GM21381 (cell line): ENCODE data around the gene MICALL2.

Experiments
- ATAC-seq: cut with Tn5 transposase; IDR thresholded peaks from one replicate; pipeline ENCODE4 v1.9.1; 2021; ENCODE audit warnings: mild to moderate bottlenecking, moderate library complexity; ENCODE audit not compliant: unreplicated experiment

Gene MICALL2

DNA sequence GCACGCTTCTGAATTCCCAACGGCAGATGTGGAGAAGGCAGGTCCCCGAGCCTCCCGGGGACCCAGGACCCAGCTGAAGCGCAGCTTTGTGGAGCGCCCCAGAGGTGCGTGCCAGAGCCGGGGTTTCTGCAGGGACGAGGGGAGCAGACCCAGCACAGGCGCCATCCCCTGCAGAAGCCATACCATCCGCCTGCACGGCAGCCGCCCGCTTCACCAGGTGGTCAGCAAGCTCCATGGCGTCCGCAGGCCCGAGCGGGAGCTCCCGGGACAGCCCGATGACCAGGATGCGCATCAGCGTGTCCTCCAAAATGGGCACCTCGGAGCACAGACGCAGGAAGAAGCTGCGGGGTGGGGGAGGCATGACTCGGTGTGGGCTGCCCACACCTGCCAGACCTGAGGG is 34.3 kb upstream of the MICALL2 start:
- no peak for ATAC-seq

DNA sequence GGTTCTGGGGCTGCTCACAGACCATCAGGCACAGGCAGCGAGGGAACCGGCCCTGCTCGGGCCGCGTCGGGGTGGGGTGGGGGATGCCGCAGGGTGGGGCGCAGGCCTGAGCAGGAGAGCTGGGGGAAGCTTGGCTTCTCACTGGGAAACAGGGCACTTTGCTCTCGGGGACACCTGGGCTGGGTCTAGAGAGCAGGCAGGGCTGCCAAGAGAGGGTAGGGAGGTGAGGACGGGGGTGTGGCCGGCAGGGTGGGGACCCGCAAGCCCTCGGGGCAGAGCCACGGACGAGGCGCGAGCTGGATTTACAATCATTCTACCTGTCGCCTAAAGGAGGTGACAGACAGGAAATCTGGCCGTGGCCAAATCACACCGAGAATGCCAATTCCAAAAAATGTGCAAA is 33.9 kb upstream of the MICALL2 start:
- ATAC-seq = no peak

DNA sequence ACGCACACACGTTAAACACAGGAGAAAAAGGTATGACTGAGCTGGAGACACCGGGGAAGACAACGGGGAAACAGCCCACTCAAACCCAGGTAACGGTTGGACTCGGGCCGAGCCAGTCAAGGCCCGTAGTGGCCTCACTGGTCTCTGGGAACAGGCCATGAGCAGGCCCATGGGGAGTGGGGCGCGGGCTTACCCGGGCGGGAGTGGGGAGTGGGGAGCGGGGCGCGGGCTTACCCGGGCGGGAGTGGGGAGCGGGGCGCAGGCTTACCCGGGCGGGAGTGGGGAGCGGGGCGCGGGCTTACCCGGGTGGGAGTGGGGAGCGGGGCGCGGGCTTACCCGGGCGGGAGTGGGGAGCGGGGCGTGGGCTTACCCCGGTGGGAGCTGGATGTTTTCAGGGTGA is 33.4 kb upstream of the MICALL2 start:
- no peak for ATAC-seq

DNA sequence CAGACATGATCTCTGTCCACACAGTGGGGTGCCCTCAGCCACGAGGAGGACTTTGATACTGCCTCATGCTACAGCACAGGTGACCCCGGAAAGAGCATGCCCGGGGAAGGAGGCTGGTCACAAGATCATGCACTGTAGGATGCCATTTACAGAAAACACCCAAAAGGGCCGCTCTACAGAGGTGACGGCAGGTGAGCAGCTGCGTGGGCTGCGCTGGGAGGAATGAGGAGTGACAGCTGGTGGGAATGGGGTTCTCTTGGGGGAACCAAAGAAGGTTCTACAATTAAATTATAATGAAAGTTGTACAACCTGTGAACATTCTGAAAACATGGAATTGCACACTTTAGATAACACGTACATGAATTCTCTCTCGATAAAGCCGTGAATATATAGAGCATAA is 33.0 kb upstream of the MICALL2 start:
- ATAC-seq = no peak

DNA sequence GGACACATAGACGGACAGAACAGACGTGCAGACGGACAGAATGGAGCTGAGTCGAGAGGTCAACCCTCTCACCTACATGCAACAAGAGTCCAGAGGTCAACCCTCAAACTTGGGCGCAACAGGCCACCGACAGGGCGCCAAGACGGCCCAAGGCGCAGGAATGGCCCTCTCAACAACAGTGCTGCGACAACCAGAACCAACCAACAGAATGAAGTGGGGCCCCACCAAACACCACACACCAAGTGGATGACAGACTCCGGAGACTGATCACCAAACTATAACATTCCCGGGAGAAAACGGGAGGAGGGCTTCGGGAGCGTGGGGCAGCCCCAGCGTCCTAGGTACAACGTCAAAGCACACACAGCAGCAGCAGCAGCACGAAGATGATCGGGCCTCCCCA is 31.6 kb upstream of the MICALL2 start:
- ATAC-seq = no peak

DNA sequence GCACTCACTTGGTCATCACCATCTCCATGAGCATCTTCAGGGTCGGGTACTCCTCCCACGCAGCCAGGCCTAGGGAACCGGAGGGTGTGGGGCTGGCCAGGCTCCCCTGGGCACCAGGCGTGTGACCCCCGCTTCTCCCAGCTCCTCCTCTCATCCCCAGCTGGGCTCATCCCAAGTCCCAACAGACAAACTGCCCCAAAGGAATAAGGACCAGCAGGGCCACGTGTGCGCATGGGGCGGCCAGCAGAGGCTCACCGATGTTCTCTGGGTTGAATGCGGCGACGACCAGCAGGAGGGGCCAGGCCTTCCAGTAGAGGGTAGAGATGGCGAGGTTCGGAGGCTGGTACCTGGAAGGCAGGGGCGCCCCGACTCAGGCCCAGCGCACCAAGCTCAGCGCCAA is 30.1 kb upstream of the MICALL2 start:
- no peak for ATAC-seq

DNA sequence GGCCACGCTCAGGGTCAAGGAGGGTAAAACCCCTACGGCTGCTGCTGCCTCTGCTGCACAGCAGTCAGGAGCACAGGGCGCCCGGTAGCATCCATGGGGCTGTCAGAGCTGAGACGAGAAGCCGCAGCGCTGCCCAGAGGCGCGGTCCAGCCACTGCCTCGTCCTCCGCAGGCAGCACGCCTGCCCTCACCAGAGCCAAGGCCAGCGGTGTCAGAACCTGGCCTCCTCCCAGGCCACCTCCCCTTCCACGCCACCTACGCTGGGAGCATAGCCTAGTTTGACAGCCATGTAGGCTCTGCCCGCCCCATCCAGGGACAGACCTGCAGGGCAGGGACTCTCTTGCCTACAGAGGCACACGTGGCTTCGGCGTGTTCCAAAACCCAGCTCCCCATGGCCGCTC is 28.7 kb upstream of the MICALL2 start:
- no peak for ATAC-seq

DNA sequence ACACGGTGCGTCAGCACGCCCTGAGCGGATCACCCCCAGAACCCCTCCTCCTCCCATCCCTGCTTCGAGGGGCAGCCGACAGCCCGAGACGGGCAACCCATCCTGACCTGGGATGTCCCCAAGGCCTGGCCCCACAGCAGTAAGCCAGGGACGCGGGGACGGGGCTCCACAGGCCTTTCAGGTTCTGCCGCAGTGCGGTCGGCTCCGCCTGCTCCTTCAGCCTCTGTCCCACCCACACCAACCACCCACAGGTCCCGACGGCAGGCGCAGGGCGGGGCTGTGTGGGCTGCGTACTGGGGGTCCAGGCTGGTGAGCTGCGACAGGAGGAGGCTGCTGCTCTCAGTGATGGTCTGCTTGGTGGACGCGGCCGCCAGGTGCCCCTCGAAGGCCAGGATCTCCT is 28.2 kb upstream of the MICALL2 start:
- ATAC-seq = no peak

DNA sequence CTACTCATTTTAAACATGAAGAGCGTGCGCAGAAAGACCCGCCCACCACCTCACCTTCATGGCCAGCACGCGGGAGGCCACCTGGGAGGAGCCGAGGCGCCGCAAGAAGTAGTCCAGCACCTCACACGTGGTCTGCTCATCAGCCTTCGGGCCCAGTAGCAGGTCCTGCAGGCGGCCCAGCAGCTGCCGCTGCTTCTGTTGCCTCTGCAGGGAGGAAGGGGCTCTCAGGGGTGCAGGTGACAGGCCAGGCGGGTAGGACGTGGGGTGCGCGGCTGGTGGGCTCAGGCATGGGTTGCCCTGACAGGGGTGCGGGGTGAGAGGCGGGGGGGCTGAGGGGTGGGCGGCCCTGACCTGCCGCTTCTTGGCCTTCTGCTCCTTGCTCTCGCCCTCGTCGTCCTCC is 27.3 kb upstream of the MICALL2 start:
- no peak for ATAC-seq

DNA sequence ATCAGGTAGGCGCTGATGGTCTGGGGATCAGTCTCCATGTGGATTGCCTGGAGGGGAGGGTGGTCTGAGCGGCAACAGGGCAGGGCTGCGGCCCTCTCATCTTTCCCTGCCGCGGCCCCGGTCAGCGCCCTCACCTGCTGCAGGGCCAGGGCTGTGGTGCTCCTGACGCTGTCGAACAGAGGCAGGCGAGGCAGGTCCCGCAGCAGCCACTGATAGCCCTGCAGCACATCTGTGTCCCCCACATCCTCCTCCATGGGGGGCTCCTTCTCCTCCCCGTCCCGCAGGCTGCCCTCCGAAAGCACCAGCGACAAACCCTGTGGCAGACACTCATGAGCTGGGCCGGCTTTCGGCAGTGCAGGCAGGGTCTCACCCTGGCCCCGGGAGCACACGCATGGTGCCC is 25.9 kb upstream of the MICALL2 start:
- ATAC-seq = no peak

DNA sequence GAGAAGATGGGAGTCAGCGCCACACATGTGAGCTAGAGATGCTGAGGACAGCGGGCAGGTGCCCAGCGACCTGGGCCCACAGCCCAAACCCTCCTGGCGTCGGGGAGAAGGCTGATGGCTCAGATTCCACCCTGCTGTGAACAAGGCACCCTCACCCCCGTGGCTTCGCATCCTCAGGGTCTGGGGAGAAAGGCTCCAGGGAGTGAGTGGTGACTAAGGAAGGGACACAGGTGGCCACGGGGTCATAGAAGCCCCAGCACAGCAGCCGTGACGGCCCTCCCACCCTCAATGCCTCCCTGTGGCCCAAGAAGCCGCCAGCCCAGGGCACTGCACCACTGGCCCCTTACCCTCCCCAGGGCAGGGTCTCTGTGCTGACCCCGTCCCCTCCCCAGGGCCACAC is 25.3 kb upstream of the MICALL2 start:
- ATAC-seq = no peak

DNA sequence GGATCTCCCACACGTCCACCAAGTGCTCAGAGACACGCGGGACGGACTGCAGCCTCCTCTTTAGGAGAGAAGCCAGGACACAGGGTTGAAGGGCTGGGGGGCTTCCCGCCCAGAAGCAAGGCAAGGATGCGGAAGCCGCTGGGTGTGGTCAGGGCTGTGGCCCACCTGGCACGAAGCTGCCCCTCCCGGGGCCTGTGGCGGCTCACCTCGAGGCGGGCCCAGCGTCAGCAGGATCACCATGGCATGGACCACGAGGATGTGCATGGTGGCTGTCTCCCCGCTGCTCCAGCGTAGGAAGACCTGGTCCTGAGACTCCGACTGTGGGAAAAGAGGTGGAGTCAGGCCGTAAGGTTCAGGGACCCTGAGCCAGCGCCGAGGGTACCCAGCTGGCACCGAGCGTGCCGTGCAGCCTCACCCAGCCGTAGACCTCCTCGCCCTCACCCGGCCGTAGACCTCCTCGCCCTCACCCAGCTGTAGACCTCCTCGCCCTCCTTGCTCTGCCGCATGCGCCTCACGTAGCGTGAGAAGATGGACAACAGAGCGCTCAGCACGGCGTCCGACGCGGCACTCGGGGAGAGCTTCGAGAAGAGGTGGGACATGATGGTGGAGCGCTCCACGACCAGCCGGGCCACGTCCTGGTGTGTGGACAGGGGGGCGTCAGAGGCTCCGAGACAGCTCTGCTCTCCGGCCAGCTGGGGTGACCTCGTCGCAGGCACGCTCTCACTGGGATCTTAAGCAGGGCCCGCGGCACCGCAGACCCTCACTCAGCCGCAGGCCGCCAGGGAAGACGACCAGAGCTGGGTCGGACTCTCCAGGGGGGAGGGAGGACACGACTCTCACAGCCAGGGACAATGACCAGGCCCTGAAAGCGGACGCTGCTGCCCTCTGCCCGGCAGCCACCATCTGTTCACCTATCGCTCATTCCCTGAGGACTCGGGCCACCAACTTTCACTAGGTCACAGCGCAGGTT is 24.6 kb upstream of the MICALL2 start:
- ATAC-seq = no peak

DNA sequence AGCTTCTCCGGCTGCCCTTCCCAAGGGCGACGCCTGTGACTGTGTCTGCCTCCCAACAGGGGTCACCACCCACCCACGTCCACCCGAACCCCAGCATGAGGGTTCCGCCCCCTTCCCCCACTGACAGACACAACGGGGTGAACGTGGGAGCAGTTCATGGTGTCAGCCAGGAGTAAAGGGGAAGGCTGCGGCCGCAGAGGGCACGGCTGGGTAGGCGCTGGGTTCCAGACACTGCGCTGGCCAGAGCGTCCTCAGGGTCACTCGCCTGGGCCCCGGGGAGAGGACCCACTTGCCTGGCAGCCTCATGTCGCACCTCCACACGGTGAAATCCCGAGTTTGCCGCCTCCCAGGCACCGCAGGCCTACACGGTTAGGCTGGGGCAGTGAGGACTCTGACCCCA is 23.8 kb upstream of the MICALL2 start:
- no peak for ATAC-seq

DNA sequence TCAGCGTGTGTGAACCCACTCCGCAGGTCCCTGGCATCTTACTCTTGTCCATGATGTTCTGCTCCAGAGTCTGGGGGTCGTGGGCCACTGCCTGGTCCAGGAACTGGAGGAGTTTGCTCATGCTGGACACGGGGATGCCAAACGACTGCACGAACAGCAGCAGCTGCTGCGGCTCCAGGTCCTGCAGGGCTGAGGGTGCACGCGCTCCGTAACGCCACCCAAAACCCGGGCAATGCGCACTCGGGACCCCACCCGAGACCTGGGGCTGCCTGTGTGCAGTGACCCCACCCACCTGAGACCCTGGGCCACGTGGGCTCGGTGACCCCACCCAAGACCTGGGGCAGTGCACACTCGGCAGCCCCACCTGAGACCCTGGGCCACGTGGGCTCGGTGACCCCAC is 22.0 kb upstream of the MICALL2 start:
- no peak for ATAC-seq

DNA sequence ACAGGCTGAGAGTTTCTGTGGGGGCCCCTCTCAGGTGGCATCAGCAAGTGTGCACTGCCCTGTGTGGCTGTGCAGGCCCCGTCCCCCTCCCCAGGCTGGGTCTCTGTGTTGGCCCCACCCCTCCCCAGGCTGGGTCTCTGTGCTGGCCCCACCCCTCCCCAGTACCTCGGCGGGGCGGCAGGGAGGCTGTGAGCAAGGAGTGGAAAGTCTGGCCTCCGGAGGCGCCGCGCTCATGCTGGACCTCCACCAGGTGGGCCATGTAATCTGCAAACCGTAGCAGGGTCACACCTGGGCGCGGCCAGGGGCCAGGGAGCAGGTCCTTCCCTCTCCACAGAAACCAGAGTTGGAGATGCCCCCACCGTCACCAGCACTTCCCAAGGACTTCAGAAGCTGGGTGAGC is 21.4 kb upstream of the MICALL2 start:
- ATAC-seq = no peak

DNA sequence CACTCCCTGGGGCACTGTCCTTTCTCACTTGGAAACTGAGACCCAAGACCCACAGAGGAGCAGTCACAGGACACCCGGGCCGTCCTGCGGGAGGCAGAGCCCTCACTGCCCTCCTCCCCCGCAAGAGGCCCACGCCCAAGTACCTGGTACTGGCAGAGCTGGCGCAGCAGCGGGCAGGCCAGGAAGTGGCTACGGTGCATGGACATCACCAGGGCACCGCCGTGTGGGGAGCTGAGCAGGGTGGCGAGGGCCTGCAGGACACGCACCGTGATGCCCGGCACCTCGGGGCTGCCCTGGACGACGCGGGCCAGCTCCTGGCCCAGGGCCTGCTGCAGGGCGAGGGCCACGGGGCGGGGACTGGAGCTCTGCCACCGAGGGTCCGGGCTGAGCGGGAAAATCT is 20.0 kb upstream of the MICALL2 start:
- ATAC-seq = no peak

DNA sequence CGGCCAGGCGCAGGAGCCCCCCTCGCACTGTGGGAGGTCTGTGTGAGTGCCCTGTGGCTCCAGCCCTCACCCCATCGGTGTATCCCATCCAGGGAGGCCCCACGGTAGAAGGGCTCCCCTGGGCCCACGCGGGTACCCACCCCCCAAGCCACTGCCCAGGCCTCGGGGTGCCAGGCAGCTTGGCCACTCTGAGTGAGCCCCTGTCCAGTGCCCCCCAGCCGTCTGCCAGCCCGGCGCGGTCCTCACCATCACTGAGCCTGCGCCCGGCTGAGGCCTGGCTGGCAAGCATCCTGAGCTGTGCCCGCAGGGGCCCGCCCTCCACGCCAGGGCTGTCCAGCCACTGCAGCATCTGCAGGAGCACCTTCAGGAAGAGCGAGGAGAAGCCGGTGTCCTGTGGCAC is 19.2 kb upstream of the MICALL2 start:
- ATAC-seq = no peak

DNA sequence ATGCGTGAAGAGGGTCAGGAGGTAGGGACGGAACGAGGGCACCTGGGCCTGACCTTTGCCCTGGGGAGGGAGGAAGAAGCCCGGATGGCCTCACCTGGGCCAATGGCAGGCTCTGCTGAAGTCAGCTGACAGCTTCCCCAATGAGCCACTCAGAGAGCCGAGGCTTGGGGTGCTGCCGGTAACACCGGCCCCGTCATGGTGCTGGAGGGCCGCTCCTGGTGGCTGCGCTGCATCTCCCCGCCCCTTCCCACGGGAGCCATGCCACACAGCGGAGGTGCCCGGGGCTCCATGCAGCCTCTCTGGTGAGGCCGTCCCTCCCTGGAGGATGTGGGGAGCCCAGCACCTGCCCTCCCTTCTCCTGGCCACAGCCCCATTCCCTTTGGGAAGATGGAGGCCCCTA is 17.6 kb upstream of the MICALL2 start:
- ATAC-seq = no peak

DNA sequence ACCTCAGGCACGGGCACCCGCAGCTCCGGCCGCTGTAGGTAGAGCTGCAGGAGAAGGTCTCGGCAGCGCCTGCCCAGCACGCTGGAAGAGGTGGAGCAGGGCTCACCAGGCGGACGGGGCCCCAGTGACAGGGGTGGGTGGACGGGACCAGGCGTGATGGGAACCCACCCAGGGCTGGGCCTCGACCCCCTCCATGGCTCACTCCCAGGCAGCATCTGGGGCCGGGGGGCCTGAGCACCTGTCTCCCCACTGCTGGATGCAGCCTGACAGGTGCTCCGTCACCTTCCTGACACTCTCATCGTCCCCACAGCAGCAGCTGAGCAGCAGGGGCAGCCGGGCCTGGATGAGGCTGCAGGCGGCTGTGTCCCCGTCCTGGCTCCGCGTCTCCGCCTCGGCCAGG is 16.7 kb upstream of the MICALL2 start:
- ATAC-seq = no peak

DNA sequence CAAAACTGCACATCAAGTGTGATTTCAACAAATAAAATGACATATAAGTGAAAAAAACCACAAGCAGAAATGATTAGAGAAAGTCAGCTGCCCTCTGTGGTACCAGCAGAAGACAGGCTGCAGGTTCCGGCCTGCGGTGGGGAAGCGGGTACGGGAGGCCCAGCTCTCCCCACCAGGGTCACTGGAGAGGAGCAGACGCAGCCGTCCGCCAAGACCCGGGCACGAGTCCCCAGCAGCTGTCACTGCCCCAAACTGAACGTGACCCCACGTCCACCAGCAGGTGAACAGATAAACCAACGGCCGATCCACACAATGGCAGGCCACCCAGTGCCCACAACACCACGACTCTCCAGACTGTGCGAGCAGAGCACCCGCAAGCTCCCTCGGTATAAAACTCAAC is 16.1 kb upstream of the MICALL2 start:
- ATAC-seq = no peak

DNA sequence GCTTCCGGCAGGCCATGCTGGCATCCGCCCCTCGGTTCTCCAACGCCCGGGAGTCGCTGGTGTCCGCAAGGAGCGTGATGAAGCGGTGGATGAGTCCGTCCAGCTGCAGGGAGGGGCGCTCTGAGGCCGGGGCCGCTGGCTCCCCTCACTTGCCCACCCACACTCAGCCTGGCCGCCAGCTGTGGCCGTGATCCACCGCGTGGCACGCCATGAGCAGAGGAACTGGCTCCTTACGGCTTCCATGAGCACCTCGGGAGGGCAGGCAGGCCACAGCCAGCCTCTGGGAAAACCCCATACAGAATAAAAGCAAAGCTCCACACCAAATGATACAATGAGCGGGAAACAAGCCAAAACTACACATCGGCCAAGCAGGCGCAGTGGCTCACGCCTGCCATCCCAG is 15.5 kb upstream of the MICALL2 start:
- ATAC-seq = no peak

DNA sequence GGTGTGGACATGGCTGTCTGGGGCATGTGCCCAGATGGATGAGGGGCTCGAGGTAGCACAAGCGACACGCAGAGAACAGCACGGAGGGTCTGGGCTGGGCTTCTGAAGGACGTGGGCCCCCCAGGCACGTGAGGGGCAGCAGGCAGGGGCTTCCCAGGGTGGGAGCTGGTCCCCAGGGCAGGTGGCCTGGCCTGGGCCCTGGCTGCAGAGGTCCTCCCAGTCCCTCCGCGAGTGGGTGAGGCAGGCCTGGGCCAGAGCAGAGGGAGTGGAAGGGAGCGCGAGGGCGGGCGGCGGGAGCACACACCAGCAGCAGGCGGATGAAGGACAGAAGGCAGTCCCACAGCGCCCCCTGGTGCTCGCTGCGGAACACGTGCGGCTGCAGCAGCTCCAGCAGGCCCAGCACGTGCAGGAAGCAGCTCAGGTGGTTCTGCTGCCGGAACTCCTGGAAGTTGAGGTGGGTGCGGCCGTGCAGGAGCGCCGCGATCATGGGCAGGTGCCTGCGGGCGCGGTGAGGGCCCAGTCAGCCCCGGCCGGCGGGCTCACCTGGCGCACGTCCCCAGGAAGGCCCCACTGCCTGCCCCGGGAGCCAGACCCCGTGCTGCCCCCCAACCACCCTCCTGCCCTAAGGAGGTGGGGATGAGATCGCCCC is 14.7 kb upstream of the MICALL2 start:
- ATAC-seq = no peak

DNA sequence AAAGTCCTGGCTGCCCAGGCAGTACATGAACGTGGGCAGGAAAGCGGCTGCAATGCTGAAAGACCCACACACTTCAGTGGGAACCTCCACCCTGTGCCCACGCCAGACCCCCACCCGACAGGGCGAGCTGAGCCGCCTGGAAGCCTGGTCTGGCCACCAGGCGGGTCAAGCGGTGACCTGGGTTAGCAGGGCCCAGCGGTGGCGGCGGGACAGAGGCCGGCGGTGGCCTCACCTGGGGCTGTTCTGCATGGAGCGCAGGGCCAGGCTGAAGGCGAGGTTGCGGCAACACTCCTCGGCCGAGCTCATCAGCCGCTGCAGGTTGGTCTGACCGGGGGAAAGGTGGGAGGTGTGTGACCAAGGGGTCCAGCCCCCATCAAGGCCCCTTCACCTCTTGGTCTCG is 11.6 kb upstream of the MICALL2 start:
- ATAC-seq = no peak
